ENCODE data around the gene SYCP2.

DNA sequence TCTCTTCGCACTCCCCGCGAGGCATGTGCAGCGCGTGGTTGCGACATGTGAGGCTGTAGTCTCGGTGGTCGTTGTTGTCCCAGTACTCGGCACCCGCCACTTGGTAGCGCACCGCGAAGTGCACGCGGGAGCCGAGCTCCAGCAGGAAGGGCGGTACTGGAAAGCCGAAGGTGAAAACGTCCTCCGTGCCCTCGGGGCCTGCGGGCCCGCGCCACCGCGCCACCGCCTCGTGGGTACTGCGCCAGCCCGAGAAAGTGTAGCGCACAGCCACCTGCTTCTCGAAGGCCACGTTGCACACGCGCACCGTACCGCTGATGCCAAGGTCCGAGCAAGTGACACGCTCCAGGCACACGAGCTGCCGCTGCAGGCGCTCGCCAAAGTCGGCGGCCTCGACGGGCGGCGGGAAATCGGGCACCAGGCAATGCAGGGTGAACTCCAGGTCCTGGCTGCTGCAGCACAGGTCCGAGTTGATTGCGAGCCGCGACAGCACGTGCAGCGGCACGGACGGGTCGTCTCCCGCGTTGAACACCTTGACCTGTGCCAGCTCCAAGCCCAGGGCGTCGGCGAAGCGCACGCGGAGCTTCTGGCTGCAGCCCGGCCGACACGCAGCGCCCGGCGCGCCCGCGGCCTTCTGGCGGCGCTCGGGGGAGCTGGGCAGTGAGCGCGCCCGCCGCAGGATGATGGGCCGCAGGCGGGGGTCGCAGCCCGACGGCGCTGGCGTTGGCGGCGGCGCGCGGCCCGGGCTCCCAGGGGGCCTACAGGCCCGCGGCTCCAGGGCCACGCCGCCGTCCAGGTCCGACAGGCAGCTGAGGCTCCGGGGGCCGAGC is 5.8 kb upstream of the SYCP2 start:
- TF ChIP-seq GATA2 (IDR thresholded peaks at IDR 0.05; ENCODE audit: low read depth, low read length) (no peak), GATA3 (IDR thresholded peaks at IDR 0.05; ENCODE audit: low read depth, low read length) (no peak)
